Breast epithelium (tissue), 4 donors: ENCODE results near the gene PHF21A. TPM values are rescaled to one million over a fixed set of nuclear protein-coding genes. Genes with fewer than 3 reads are reported as not detected.

Source experiments
- DNase-seq, 2 donors: peaks; one replicate each; pipeline ENCODE4 v3.0.0-alpha.2; 2019; ENCODE audit warnings: low spot score in 2 of 2
- H3K27ac ChIP-seq, 2 donors: fragments of 200-600 bp; sonication (generic) in 1 of 2; one replicate each; pipeline ENCODE4 v1.5.1; 2016 to 2019; ENCODE audit warnings: mild to moderate bottlenecking in 1 of 2
- H3K27me3 ChIP-seq, 2 donors: fragments of 200-600 bp; sonication (generic) in 1 of 2; one replicate each; pipeline versions ENCODE4 v1.5.1 to v1.6.0; 2017 to 2019; ENCODE audit warnings: control low read depth in 1 of 2, mild to moderate bottlenecking in 1 of 2
- H3K36me3 ChIP-seq: fragments of 200-600 bp; one replicate; pipeline ENCODE4 v1.5.1; 2019
- H3K4me1 ChIP-seq, 2 donors: fragments of 200-600 bp; sonication (generic); one replicate each; pipeline ENCODE4 v1.5.1; 2016 to 2019; ENCODE audit warnings: control low read depth in 1 of 2
- H3K4me3 ChIP-seq, 3 donors: fragments of 200-600 bp; sonication (generic); 1 replicate in 2 of 3; 2 replicates in 1 of 3; pipeline ENCODE4 v1.5.1; 2016 to 2019; ENCODE audit warnings: mild to moderate bottlenecking in 3 of 3, moderate library complexity in 2 of 3
- H3K9me3 ChIP-seq, 2 donors: fragments of 200-600 bp; sonication (generic) in 1 of 2; one replicate each; pipeline ENCODE4 v1.5.1; 2016 to 2019; ENCODE audit warnings: control low read depth in 1 of 2
- POLR2A ChIP-seq: fragments of 450-650 bp; IDR thresholded peaks from one replicate; pipeline ENCODE4 v1.6.1; 2016; ENCODE audit warnings: antibody characterized with exemption, mild to moderate bottlenecking, moderate library complexity
- POLR2AphosphoS5 ChIP-seq, 3 donors: sonication (generic); formaldehyde crosslinking; IDR thresholded peaks; one replicate each; pipeline ENCODE4 v1.6.1; 2017; ENCODE audit warnings: antibody characterized with exemption in 3 of 3
- intact Hi-C: fragments of 100-400 bp; cut with DNase I; formaldehyde crosslinking; loops from one replicate; pipeline ENCODE4 v1.15.1; 2023; ENCODE audit warnings: low total_unique reads
- total RNA-seq, 3 donors: library from RNA; depleted of rRNA; stranded (reverse); fragments of >200 nt; gene quantifications; one replicate each; pipeline ENCODE4 v1.1.0, GENCODE V29; 2016
- TF ChIP-seq, protein P1 (sequence below), 3 donors: fragments of 450-650 bp; IDR thresholded peaks; one replicate each; pipeline ENCODE4 v1.5.1; 2016 to 2017; ENCODE audit warnings: antibody characterized with exemption in 3 of 3, mild to moderate bottlenecking in 3 of 3, moderate library complexity in 3 of 3

Gene PHF21A
- total RNA-seq, 3 donors from 2014 or later = 23.4 to 70.8 (median 42.7) TPM

DNA sequence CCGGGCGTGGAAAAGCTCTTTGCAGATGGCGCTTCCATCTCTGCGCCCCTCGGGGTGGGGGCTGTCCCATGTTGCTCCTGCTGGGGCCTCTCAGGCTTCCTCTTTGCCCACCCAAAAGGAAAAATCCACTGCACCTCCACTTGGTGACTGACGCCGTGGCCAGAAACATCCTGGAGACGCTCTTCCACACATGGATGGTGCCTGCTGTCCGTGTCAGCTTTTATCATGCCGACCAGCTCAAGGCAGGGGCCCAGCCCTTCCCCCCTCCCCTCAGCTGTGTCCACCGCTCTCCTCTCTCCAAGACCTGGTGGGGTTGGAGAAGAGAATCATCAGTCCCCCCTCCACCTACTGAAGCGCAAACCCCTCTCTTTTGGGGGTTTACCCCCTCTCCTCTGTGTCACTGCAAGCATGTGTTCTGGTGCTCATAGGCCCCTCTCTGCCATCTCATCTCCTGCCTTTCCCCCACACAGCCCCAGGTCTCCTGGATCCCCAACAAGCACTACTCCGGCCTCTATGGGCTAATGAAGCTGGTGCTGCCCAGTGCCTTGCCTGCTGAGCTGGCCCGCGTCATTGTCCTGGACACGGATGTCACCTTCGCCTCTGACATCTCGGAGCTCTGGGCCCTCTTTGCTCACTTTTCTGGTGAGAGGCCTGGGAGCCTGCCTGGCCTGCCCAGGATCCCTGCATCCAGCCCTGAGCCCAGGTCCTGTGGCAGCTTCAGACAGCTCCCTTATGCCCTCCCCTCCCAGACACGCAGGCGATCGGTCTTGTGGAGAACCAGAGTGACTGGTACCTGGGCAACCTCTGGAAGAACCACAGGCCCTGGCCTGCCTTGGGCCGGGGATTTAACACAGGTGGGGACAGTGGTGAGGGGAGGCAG, 197.0 kb downstream of the PHF21A start:
- no peaks in the 10 kb centered on the region for H3K9me3 ChIP-seq
- intact Hi-C loops = no loop called here
- peak overlapping the region in 1 of 2 donors; percentile 2 for H3K27ac ChIP-seq
- H3K36me3 ChIP-seq = no peaks in the 10 kb centered on the region
- no peak overlapping the region for H3K4me3 ChIP-seq
- H3K4me1 ChIP-seq = peaks cover 0 to 14% of the 10 kb centered on the region in 2 donors
- TF ChIP-seq, protein P1, sequence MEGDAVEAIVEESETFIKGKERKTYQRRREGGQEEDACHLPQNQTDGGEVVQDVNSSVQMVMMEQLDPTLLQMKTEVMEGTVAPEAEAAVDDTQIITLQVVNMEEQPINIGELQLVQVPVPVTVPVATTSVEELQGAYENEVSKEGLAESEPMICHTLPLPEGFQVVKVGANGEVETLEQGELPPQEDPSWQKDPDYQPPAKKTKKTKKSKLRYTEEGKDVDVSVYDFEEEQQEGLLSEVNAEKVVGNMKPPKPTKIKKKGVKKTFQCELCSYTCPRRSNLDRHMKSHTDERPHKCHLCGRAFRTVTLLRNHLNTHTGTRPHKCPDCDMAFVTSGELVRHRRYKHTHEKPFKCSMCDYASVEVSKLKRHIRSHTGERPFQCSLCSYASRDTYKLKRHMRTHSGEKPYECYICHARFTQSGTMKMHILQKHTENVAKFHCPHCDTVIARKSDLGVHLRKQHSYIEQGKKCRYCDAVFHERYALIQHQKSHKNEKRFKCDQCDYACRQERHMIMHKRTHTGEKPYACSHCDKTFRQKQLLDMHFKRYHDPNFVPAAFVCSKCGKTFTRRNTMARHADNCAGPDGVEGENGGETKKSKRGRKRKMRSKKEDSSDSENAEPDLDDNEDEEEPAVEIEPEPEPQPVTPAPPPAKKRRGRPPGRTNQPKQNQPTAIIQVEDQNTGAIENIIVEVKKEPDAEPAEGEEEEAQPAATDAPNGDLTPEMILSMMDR (IDR thresholded peaks at IDR 0.05) = no peak
- TF ChIP-seq POLR2AphosphoS5 (IDR thresholded peaks at IDR 0.05) (no peak), POLR2A (no peak)
- H3K27me3 ChIP-seq = no peaks in the 10 kb centered on the region
- peak; percentile 21 to 43 for DNase-seq

DNA sequence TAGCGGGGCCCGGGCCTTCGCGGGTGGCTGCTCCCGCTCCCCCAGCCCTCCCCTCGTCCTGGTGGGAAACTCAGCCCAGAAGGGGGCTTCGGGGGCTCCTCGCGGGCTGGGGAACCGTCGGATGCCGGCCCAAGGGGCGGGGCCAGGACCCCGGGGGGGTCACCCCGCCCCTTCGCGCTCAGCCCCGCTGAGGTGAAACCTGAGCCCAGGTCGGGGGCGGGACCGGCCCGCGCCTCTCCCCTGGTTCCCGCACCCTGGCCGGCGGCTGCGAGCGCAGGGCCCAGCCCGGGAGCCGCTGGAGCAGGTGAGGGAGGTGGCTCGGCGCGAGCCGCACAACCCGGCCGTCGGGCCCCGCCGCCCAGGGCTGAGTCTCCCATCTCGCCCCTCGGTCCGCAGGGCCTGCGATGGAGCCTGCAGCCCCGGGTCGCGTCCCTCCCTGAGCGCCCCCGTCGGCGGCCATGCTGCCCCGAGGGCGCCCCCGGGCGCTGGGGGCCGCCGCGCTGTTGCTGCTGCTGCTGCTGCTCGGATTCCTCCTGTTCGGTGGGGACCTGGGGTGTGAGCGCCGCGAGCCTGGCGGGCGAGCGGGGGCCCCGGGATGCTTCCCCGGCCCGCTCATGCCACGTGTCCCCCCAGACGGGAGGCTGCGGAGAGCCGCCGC, 198.7 kb downstream of the PHF21A start, which contains the start of gene LARGE2:
LARGE2 (plus strand) TSS at position 232 of the 658 bp plus-strand sequence; CDS start at position 459, 227 bp downstream.
- Histone ChIP-seq H3K27me3 (no peaks in the 10 kb centered on the region), H3K4me1 (peaks cover 0 to 14% of the 10 kb centered on the region in 2 donors), H3K9me3 (no peaks in the 10 kb centered on the region), H3K4me3 (peak within 1 kb of the TSS; percentile 13 to 79 (median 67)), H3K27ac (peak within 1 kb of the TSS; percentile 83 to 88), H3K36me3 (no peaks in the 10 kb centered on the region)
- TF ChIP-seq, protein P1 (IDR thresholded peaks at IDR 0.05) = no peak
- TF ChIP-seq POLR2A (no peak), POLR2AphosphoS5 (IDR thresholded peaks at IDR 0.05) (no peak)
- DNase-seq = peak; percentile 50 to 61
- intact Hi-C loops = no loop called here

DNA sequence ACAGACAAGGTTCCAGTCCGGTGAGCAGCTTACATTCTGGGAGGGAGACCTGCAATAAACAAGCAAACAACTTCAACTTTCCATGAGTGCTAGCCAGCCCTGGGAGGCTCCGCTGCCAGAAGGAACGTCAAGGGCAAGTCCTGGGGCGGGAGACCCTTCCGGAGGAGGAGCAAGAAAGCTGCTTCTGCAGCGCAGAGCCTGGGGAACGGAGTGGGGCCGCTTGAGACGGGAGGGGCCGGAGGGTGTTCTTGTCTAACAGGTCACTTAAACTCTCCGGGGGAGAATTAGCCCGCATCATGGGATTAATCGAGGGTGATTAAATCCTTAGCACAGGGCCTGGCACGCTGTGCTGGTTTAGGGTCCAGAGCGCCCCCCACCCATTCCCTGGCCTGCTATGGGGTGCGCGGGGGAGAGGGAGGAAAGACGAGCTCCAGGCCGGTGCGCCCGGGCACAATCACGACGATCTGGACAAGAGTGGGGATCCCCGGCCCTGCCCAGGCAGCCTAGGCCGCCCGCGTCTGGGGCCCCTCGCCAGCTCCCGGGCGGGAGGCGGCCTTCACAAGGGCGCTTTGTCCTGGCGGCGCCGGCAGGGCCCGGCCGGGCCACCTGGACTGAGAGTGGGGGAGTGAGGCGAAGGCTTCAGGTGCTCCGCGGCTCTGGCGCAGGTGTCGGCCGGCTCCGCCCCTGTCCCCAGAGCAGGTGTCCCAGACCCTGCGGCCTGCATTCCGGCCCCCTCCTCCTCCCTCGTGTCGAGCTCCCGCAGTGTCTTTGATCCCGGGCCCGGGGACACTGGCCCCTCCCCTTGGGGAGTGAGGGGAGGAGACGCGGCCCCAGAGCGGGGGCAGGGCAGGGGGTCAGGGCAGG, 199.5 kb downstream of the PHF21A start:
- peak; percentile 67 to 71 for DNase-seq
- no peaks in the 10 kb centered on the region for H3K9me3 ChIP-seq
- no peaks in the 10 kb centered on the region for H3K36me3 ChIP-seq
- H3K4me3 ChIP-seq = peak overlapping the region in 2 of 3 donors; percentile 67 to 79
- no peaks in the 10 kb centered on the region for H3K27me3 ChIP-seq
- H3K27ac ChIP-seq = peak overlapping the region; percentile 83 to 88
- H3K4me1 ChIP-seq = peaks cover 0 to 18% of the 10 kb centered on the region in 2 donors
- intact Hi-C loops = no loop called here
- TF ChIP-seq, protein P1 (IDR thresholded peaks at IDR 0.05) = peak in 2 of 3 donors; percentile 13 to 14
- TF ChIP-seq POLR2A = no peak

DNA sequence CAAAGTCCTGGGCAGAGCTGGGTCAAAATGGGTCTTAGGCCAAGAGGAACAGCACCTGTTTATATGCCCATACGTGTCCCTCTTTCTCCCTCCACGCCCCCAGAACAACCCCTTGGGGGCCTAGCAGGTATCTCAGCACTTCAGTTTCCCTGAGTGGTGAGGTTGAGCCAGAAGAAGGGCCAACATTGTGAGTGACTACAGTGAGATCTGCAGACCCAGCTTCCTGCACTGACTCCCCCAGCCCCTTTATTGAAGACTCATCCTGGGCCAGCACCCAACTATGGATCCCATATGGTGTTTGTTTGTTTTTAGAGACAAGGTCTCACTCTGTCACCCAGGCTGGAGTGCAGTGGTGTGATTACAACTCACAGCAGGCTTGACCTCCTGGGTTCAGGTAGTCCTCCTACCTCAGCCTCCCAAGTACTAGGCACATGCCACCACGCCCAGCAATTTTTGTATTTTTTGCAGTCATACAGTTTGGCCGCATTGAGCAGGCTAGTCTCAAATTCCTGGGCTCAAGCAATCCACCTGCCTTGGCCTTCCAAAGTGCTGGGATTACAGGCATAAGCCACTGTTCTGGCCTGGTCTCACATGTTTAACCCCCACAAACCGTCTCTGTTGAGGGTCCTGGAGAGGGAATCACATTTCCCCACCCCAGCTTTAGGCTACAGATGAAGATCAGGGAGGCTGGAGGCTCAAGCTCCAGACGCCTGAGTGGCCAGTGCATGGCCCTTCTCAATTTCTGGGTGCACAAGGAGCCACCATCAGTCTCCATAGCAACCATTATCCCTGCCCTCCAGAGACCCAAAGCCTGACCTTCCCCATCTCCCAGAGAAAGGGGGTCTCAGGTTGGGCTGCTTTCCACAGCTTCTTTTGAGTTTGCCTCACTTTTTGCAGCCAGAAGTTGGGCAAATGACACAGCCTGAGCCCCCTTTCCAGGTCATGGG, 200.4 kb downstream of the PHF21A start:
- no peaks in the 10 kb centered on the region for H3K9me3 ChIP-seq
- no peak for DNase-seq
- TF ChIP-seq, protein P1 (IDR thresholded peaks at IDR 0.05) = no peak
- TF ChIP-seq POLR2AphosphoS5 (IDR thresholded peaks at IDR 0.05) (no peak), POLR2A (no peak)
- H3K27ac ChIP-seq = peak overlapping the region; percentile 88 to 93
- H3K4me3 ChIP-seq = peak overlapping the region in 1 of 3 donors; percentile 79
- H3K36me3 ChIP-seq = no peaks in the 10 kb centered on the region
- no peaks in the 10 kb centered on the region for H3K27me3 ChIP-seq
- H3K4me1 ChIP-seq = peaks cover 0 to 19% of the 10 kb centered on the region in 2 donors
- intact Hi-C loops = no loop called here
